Measurements from ENCODE around the gene AOC3.
"Not testable (repeated sequence)": the region's sequence is repeated elsewhere in the genome, so short reads cannot be mapped to it uniquely, and the experiment has no call there.

Gene AOC3

DNA sequence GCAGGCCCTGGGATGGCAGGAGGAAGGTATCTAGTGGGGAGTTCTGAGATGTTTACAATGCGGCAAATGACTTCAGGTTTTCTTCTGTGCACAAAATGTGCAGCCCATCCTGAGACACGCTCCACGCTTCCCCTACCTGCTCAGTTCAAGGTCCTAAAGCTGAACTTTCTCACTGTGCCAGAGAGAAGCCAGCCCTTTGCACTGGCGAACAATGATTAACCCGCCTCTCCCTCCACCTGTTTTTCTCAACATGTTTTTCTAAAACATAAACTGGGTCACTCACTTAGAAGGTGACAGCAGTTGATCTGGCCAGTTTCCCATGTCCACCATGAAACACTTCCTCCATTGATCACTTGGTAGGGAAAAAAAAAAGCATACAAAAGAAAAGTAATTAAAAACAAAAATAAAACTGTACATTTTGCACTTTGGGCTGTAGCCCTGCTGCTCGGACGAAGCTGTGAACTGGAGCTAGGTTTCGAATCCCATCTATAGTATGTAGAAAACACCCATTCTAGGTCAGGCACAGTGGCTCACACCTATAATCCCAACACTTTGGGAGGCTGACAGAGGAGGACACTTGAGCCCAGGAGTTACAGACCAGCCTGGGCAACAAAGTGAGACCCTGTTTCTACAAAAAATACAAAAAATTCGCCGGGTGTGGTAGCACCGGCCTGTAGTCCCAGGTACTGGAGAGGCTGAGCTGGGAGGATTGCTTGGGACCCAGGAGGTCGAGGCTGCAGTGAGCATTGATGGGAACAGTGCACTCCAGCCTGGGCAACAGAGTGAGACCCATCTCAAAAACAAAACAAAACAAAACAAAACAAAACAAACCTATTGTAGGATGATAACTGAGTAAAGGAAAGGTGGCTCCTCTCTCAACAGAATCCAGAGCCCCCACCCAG is 43.5 kb downstream of the AOC3 start:
- DNase-seq, result no peak

- no peak for DNase-seq
Observed at GRCh38 chr17:42895185-42895555, 44.2 kb downstream of the AOC3 start.

DNA sequence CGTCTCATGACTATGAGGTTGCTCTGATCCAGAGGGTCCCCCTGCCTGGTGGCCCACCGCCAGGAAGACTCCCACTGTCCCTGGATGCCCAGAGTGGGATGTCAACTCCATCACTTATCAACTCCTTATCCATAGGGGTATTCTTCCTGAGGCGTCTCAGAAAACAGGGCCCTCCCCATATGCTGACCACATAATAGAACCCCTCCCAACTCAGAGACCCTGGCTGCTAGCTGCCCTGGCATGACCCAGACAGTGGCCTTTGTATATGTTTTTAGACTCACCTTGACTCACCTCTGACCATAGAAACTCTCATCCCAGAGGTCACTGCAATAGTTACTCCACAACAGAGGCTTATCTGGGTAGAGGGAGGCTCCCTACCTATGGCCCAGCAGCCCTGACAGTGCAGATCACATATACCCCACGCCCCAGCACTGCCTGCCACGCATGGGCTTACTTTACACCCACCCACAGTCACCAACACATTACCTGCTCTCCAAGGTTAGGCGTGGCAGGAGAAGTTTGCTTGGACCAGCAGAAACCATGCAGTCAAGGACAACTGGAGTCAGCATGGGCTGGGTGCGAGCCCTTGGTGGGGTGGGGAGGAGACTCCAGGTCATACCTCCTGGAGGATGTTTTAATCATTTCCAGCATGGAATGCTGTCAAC is 47.3 kb downstream of the AOC3 start:
- DNase-seq, result no peak

GRCh38 chr17:42899981-42900380 is 49.0 kb downstream of the AOC3 start:
- DNase-seq, result not testable (repeated sequence)

DNA sequence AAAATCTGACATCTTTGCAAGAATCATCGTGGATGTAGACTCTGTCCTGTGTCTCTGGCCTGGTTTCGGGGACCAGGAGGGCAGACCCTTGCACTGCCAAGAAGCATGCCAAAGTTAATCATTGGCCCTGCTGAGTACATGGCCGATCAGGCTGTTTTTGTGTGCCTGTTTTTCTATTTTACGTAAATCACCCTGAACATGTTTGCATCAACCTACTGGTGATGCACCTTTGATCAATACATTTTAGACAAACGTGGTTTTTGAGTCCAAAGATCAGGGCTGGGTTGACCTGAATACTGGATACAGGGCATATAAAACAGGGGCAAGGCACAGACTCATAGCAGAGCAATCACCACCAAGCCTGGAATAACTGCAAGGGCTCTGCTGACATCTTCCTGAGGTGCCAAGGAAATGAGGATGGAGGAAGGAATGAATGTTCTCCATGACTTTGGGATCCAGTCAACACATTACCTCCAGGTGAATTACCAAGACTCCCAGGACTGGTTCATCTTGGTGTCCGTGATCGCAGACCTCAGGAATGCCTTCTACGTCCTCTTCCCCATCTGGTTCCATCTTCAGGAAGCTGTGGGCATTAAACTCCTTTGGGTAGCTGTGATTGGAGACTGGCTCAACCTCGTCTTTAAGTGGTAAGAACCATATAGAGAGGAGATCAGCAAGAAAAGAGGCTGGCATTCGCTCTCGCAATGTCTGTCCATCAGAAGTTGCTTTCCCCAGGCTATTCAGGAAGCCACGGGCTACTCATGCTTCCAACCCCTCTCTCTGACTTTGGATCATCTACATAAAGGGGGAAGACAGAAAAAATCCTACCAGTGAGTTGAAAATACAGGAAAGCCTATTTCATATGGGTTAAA is 49.7 kb downstream of the AOC3 start, which contains the start of gene G6PC1:
G6PC1 (plus strand) TSS at position 340 of the 872 bp plus-strand sequence; CDS start at position 418, 78 bp downstream.
- no peak for DNase-seq

GRCh38 chr17:42901535-42902229 is 50.7 kb downstream of the AOC3 start:
- DNase-seq, result no peak

DNA sequence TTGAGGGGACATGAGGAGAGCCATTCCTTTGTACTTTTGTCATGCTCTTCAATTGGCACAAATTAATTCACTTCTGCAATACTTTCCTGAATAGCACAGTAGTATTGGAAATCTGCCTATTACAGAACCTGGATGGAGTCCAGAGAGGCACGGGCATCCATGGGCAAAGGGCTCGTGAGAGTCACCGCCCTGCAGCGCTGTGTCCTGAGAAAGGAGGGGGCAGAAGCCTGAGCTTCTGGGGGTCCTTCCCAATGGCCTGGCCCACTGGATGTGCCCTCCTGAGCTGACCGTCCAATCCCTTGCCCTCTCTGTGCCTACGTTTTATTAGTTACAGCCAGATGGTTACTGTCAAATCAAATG is 53.1 kb downstream of the AOC3 start:
- no peak for DNase-seq

DNA sequence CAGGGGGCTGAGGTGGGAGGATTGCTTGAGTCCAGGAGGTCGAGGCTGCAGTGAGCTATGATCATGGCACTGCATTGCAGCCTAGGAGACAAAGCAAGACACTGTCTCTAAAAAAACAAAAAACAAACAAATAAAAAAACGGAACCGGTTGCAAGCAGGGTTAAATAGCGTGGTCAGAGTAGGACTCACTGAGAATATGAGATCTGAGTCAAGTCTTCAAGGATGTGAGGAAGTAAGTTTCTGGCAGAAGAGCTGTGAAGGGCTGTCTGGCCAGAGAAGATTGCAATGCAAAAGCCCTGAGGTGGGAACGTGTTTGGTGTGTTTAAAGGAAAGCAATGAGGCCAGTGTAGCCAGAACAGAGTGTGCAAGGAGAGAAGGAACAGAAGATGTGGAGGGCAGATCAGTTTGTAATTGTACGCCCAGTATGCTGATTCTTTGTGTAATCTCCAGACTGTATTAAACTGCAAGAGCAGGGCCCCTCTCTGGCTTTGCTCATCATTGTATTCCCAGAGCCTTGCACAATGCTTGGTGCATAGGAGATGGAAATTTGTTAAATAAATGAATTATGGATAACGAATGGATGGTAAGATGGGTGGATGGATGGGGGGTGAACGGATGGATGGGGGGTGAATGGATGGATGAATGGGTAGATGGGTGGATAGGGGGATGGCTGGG is 55.9 kb downstream of the AOC3 start:
- DNase-seq, result no peak

Data from activated CD4-positive, alpha-beta T cell treated with anti-CD3 and anti-CD28 coated beads for 1 hour (primary cell).